ENCODE data around the gene TMEM17.

DNA sequence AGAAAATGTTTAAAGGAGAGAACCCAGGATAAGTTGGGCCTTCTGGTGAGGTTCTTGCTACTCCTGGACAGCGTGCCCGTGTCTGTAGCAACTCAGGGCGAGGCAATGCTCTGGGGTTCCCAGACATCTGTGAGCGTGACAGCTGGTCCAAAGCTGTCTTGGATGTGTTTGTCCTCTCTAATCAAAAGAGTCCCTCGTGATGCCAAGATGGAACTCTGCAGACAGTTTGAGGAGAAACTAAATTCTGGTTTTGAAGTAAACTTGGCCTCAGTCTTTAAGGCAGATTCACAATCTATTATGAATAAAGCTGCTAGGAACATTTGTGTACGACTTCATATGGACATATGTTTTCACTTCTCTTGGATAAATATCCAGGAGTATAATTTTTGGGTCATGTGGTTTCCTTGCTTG is 47.3 kb downstream of the TMEM17 start:
- TF ChIP-seq CTCF (IDR thresholded peaks at IDR 0.05) (no peak), POLR2AphosphoS5 (IDR thresholded peaks at IDR 0.05) (no peak), EP300 (IDR thresholded peaks at IDR 0.05) (no peak)
